ENCODE results near the gene TMEM235.
"Not testable (repeated sequence)": the region's sequence is repeated elsewhere in the genome, so short reads cannot be mapped to it uniquely, and the experiment has no call there.

The TMEM235 gene

GRCh38 chr17:78238823-78239488 lies 7.5 kb downstream of the TMEM235 start:
- no peak for DNase-seq (ENCODE audit: low spot score)

GRCh38 chr17:78239489-78239931 lies 8.1 kb downstream of the TMEM235 start:
- no peak for DNase-seq (ENCODE audit: low spot score)

GRCh38 chr17:78240012-78240655 lies 8.7 kb downstream of the TMEM235 start:
- no peak for DNase-seq (ENCODE audit: low spot score)

- DNase-seq (ENCODE audit: low spot score) = no peak
Measured at GRCh38 chr17:78240839-78241238, 9.4 kb downstream of the TMEM235 start.

- DNase-seq (ENCODE audit: low spot score) = peak; percentile 60
Measured at GRCh38 chr17:78241277-78242023, 10.0 kb downstream of the TMEM235 start.

GRCh38 chr17:78242024-78242742 lies 10.8 kb downstream of the TMEM235 start:
- DNase-seq (ENCODE audit: low spot score) = no peak

GRCh38 chr17:78247304-78247703 lies 15.9 kb downstream of the TMEM235 start:
- DNase-seq (ENCODE audit: low spot score) = no peak

- no peak for DNase-seq (ENCODE audit: low spot score)
Measured at GRCh38 chr17:78248051-78248914, 16.9 kb downstream of the TMEM235 start.

- DNase-seq (ENCODE audit: low spot score) = no peak
Measured at GRCh38 chr17:78249074-78249817, 17.8 kb downstream of the TMEM235 start.

- DNase-seq (ENCODE audit: low spot score) = no peak
Measured at GRCh38 chr17:78249818-78250806, 18.7 kb downstream of the TMEM235 start.

GRCh38 chr17:78250891-78251772 lies 19.7 kb downstream of the TMEM235 start:
- DNase-seq (ENCODE audit: low spot score) = peak; percentile 98

GRCh38 chr17:78251773-78252103 lies 20.3 kb downstream of the TMEM235 start:
- no peak for DNase-seq (ENCODE audit: low spot score)

- DNase-seq (ENCODE audit: low spot score) = no peak
Measured at GRCh38 chr17:78252111-78252634, 20.7 kb downstream of the TMEM235 start.

- peak; percentile 52 for DNase-seq (ENCODE audit: low spot score)
Measured at GRCh38 chr17:78252701-78253635, 21.5 kb downstream of the TMEM235 start.

GRCh38 chr17:78253636-78253945 lies 22.2 kb downstream of the TMEM235 start:
- not testable (repeated sequence) for DNase-seq (ENCODE audit: low spot score)

GRCh38 chr17:78253946-78254672 lies 22.7 kb downstream of the TMEM235 start:
- DNase-seq (ENCODE audit: low spot score) = peak; percentile 98
